ENCODE data around the gene IFT172.

GRCh38 chr2:27531983-27532382 lies 42.4 kb upstream of the IFT172 start:
- TF ChIP-seq CTCF (IDR thresholded peaks at IDR 0.05) (no peak), POLR2A (IDR thresholded peaks at IDR 0.05) (no peak)
